H9 (cell line): Measurements from ENCODE around the gene IRX4. TPM values are rescaled to one million over a fixed set of nuclear protein-coding genes. Genes with fewer than 3 reads are reported as not detected.

ENCODE experiments used
- DNase-seq: peaks from one replicate; pipeline ENCODE4 v3.0.0-alpha.2; 2017
- H2AFZ ChIP-seq: one replicate; pipeline ENCODE4 v1.6.1; 2013; ENCODE audit warnings: mild to moderate bottlenecking, low read length, control low read depth, moderate library complexity
- H2AK5ac ChIP-seq: 2 replicates; pipeline ENCODE4 v1.6.1; 2013; ENCODE audit warnings: low read length, control low read depth, mixed read lengths; ENCODE audit not compliant: insufficient read length
- H2BK120ac ChIP-seq: one replicate; pipeline ENCODE4 v1.6.1; 2013; ENCODE audit warnings: low read depth, mild to moderate bottlenecking, low read length, control low read depth, inconsistent platforms; ENCODE audit not compliant: poor library complexity, severe bottlenecking
- H2BK12ac ChIP-seq: 2 replicates; pipeline ENCODE4 v1.6.1; 2013; ENCODE audit warnings: low read length, control low read depth, mixed read lengths, low read depth; ENCODE audit not compliant: insufficient read length
- H2BK15ac ChIP-seq: 2 replicates; pipeline ENCODE4 v1.6.1; 2013; ENCODE audit warnings: low read depth, low read length, control low read depth
- H2BK20ac ChIP-seq: one replicate; pipeline ENCODE4 v1.6.1; 2013; ENCODE audit warnings: low read depth, mild to moderate bottlenecking, low read length, control low read depth, inconsistent platforms; ENCODE audit not compliant: poor library complexity, severe bottlenecking
- H2BK5ac ChIP-seq: 2 replicates; pipeline ENCODE4 v1.6.1; 2013; ENCODE audit warnings: low read length, control low read depth, mixed read lengths; ENCODE audit not compliant: insufficient read length
- H3K14ac ChIP-seq: 2 replicates; pipeline ENCODE4 v1.6.1; 2013; ENCODE audit warnings: low read length, control low read depth; ENCODE audit not compliant: insufficient read depth
- H3K18ac ChIP-seq: 2 replicates; pipeline ENCODE4 v1.6.1; 2013; ENCODE audit warnings: low read depth, mild to moderate bottlenecking, mixed read lengths, low read length, control low read depth; ENCODE audit not compliant: insufficient read length
- H3K23ac ChIP-seq: 2 replicates; pipeline ENCODE4 v1.6.1; 2013; ENCODE audit warnings: low read length, control low read depth, mixed read lengths, low read depth; ENCODE audit not compliant: insufficient read length
- H3K23me2 ChIP-seq: 2 replicates; pipeline ENCODE4 v1.6.1; 2013; ENCODE audit warnings: low read depth, mild to moderate bottlenecking, mixed read lengths, low read length, control low read depth; ENCODE audit not compliant: insufficient read length, poor library complexity, severe bottlenecking
- H3K27ac ChIP-seq: 2 replicates; pipeline ENCODE4 v1.5.1; 2013; ENCODE audit warnings: low read length, control low read depth, mixed read lengths, low read depth; ENCODE audit not compliant: insufficient read length
- H3K27me3 ChIP-seq: 2 replicates; pipeline ENCODE4 v1.6.1; 2013; ENCODE audit warnings: low read length, control low read depth, inconsistent platforms; ENCODE audit not compliant: insufficient read depth
- H3K4ac ChIP-seq: 2 replicates; pipeline ENCODE4 v1.6.1; 2013; ENCODE audit warnings: low read depth, mild to moderate bottlenecking, control low read depth, inconsistent platforms, low read length, moderate library complexity
- H3K4me1 ChIP-seq: 2 replicates; pipeline ENCODE4 v1.6.1; 2013; ENCODE audit warnings: low read length, control low read depth, inconsistent platforms; ENCODE audit not compliant: insufficient read depth
- H3K4me2 ChIP-seq: 2 replicates; pipeline ENCODE4 v1.6.1; 2013; ENCODE audit warnings: low read length, control low read depth, mixed read lengths; ENCODE audit not compliant: insufficient read length, insufficient read depth
- H3K56ac ChIP-seq: 2 replicates; pipeline ENCODE4 v1.6.1; 2013; ENCODE audit warnings: low read depth, mild to moderate bottlenecking, mixed read lengths, low read length, control low read depth; ENCODE audit not compliant: insufficient read length
- H3K79me1 ChIP-seq: 2 replicates; pipeline ENCODE4 v1.6.1; 2013; ENCODE audit warnings: low read depth, mild to moderate bottlenecking, moderate library complexity, low read length, control low read depth, inconsistent platforms; ENCODE audit not compliant: insufficient read depth, poor library complexity, severe bottlenecking
- H3K79me2 ChIP-seq: 2 replicates; pipeline ENCODE4 v1.6.1; 2013; ENCODE audit warnings: low read length, control low read depth, inconsistent platforms; ENCODE audit not compliant: insufficient read depth
- H3K9ac ChIP-seq: 2 replicates; pipeline ENCODE4 v1.6.1; 2013; ENCODE audit warnings: low read length, control low read depth, mixed read lengths; ENCODE audit not compliant: insufficient read length; ENCODE audit errors: extremely low read depth
- H3K9me3 ChIP-seq: one replicate; pipeline ENCODE4 v1.6.1; 2013; ENCODE audit warnings: low read depth, low read length, inconsistent platforms; ENCODE audit not compliant: control insufficient read depth
- H3T11ph ChIP-seq: one replicate; pipeline ENCODE4 v1.6.1; 2013; ENCODE audit warnings: mild to moderate bottlenecking, low read length, control low read depth, inconsistent platforms
- H4K20me1 ChIP-seq: one replicate; pipeline ENCODE4 v1.6.1; 2013; ENCODE audit not compliant: control insufficient read depth, insufficient read length, insufficient read depth
- H4K5ac ChIP-seq: 2 replicates; pipeline ENCODE4 v1.6.1; 2013; ENCODE audit warnings: low read depth, mild to moderate bottlenecking, mixed read lengths, low read length, control low read depth; ENCODE audit not compliant: insufficient read length
- H4K8ac ChIP-seq: replicated peaks from 2 replicates; pipeline ENCODE4 v1.6.1; 2013; ENCODE audit warnings: low read length, control low read depth, mixed read lengths, low read depth; ENCODE audit not compliant: insufficient read length
- H4K91ac ChIP-seq: 2 replicates; pipeline ENCODE4 v1.6.1; 2013; ENCODE audit warnings: low read depth, mild to moderate bottlenecking, moderate library complexity, mixed read lengths, low read length, control low read depth; ENCODE audit not compliant: insufficient read length
- H3K27ac Mint-ChIP-seq, 3 experiments: 2 replicates in 2 of 3; 3 replicates in 1 of 3; pipeline ENCODE4 v1.8.0; 2020 to 2021; ENCODE audit warnings: mixed read lengths in 3 of 3, mild to moderate bottlenecking in 1 of 3, moderate library complexity in 1 of 3
- H3K27me3 Mint-ChIP-seq: 2 replicates; pipeline ENCODE4 v1.8.0; 2021; ENCODE audit warnings: low read depth, mild to moderate bottlenecking, moderate library complexity, mixed read lengths
- H3K36me3 Mint-ChIP-seq, 3 experiments: 2 replicates in 2 of 3; 3 replicates in 1 of 3; pipeline ENCODE4 v1.8.0; 2020 to 2021; ENCODE audit warnings: low read depth in 3 of 3, mixed read lengths in 3 of 3; ENCODE audit not compliant: insufficient read depth in 1 of 3
- H3K4me1 Mint-ChIP-seq, 2 experiments: 2 replicates each; pipeline ENCODE4 v1.8.0; 2020; ENCODE audit warnings: mixed read lengths in 2 of 2
- H3K4me3 Mint-ChIP-seq, 2 experiments: 2 replicates in 1 of 2; 3 replicates in 1 of 2; pipeline ENCODE4 v1.8.0; 2020 to 2021; ENCODE audit warnings: mild to moderate bottlenecking in 2 of 2, mixed read lengths in 2 of 2, moderate library complexity in 1 of 2
- H3K9me3 Mint-ChIP-seq, 2 experiments: 2 replicates in 1 of 2; 3 replicates in 1 of 2; pipeline ENCODE4 v1.8.0; 2020; ENCODE audit warnings: mild to moderate bottlenecking in 2 of 2, mixed read lengths in 2 of 2, moderate library complexity in 1 of 2
- WGBS: extraction: QIAGEN DNeasy Blood & Tissue Kit; methylation state at CpG from one replicate; pipeline ENCODE4 v1.1.7; 2013; ENCODE audit warnings: missing lambda C conversion rate, low lambda C conversion rate, mixed read lengths; ENCODE audit not compliant: insufficient read length; ENCODE audit errors: extremely low coverage; 5-methylcytosine and 5-hydroxymethylcytosine counted together
- total RNA-seq: library from RNA; stranded (reverse); gene quantifications from 2 replicates; pipeline ENCODE4 v1.2.1, GENCODE V29; 2021
- TF ChIP-seq, protein P1 (sequence below): fragments of 200-600 bp; sonication (generic); conservative IDR thresholded peaks from 3 replicates; pipeline ENCODE4 v1.8.0; 2021; ENCODE audit warnings: antibody characterized with exemption, mild to moderate bottlenecking

The IRX4 gene
- total RNA-seq, 1 experiment from 2014 or later, result 3.2 TPM

- H3K27me3 Mint-ChIP-seq, result peaks cover 95% of the 10 kb centered on the region
Measured at GRCh38 chr5:1886846-1887587, 4.3 kb upstream of the IRX4 start.

More at GRCh38 chr5:1886846-1887587, 4.3 kb upstream of the IRX4 start:
- Histone ChIP-seq H3K23ac (no peak overlapping the region), H3K79me1 (no peaks in the 10 kb centered on the region), H3K14ac (no peak overlapping the region), H4K91ac (no peak overlapping the region), H3K27ac (no peak overlapping the region), H3K9me3 (no peaks in the 10 kb centered on the region), H3K23me2 (peaks cover 18% of the 10 kb centered on the region), H2BK15ac (no peak overlapping the region), H2BK120ac (no peak overlapping the region), H4K5ac (no peak overlapping the region), H3K4me1 (no peaks in the 10 kb centered on the region), H3T11ph (no peak overlapping the region), H3K27me3 (peaks cover 51% of the 10 kb centered on the region), H3K4ac (no peak overlapping the region), H3K56ac (no peak overlapping the region), H2AFZ (no peak overlapping the region), H3K4me2 (peak overlapping the region; percentile 35), H3K79me2 (no peaks in the 10 kb centered on the region), H4K20me1 (no peaks in the 10 kb centered on the region), H2BK20ac (no peak overlapping the region), H2BK12ac (no peak overlapping the region), H2BK5ac (no peak overlapping the region), H2AK5ac (no peak overlapping the region), H4K8ac (no peak overlapping the region), H3K9ac (no peak overlapping the region), H3K18ac (no peak overlapping the region)
- H3K4me1 Mint-ChIP-seq, result peaks cover 17 to 28% of the 10 kb centered on the region in 2 experiments
- H3K27ac Mint-ChIP-seq, result no peak overlapping the region
- WGBS, result no CpG with 5 or more reads among the region's 102 CpGs
- TF ChIP-seq, protein P1, sequence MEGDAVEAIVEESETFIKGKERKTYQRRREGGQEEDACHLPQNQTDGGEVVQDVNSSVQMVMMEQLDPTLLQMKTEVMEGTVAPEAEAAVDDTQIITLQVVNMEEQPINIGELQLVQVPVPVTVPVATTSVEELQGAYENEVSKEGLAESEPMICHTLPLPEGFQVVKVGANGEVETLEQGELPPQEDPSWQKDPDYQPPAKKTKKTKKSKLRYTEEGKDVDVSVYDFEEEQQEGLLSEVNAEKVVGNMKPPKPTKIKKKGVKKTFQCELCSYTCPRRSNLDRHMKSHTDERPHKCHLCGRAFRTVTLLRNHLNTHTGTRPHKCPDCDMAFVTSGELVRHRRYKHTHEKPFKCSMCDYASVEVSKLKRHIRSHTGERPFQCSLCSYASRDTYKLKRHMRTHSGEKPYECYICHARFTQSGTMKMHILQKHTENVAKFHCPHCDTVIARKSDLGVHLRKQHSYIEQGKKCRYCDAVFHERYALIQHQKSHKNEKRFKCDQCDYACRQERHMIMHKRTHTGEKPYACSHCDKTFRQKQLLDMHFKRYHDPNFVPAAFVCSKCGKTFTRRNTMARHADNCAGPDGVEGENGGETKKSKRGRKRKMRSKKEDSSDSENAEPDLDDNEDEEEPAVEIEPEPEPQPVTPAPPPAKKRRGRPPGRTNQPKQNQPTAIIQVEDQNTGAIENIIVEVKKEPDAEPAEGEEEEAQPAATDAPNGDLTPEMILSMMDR, result no peak; the same call in 2 of the 3 replicates
- H3K36me3 Mint-ChIP-seq, result no peaks in the 10 kb centered on the region
- DNase-seq, result no peak
- peak overlapping the region; percentile 47 to 68; a peak in 2 of 5 replicates for H3K4me3 Mint-ChIP-seq
- no peaks in the 10 kb centered on the region for H3K9me3 Mint-ChIP-seq
